ENCODE data around the gene IRAK2.

The IRAK2 gene

GRCh38 chr3:10189557-10190354 is 25.0 kb downstream of the IRAK2 start:
- DNase-seq = peak; percentile 75 to 83

GRCh38 chr3:10192953-10193691 is 28.4 kb downstream of the IRAK2 start:
- peak; percentile 66 to 73 for DNase-seq

GRCh38 chr3:10193692-10194327 is 29.1 kb downstream of the IRAK2 start:
- DNase-seq = no peak

GRCh38 chr3:10194328-10195071 is 29.8 kb downstream of the IRAK2 start:
- no peak for DNase-seq

GRCh38 chr3:10195366-10196089 is 30.8 kb downstream of the IRAK2 start:
- peak in 1 of 2 donors; percentile 70 for DNase-seq

- DNase-seq = no peak
Observed at GRCh38 chr3:10196389-10197052, 31.8 kb downstream of the IRAK2 start.

- no peak for DNase-seq
Observed at GRCh38 chr3:10198226-10198625, 33.5 kb downstream of the IRAK2 start.

GRCh38 chr3:10198761-10199649 is 34.3 kb downstream of the IRAK2 start:
- DNase-seq = peak; percentile 92 to 94

GRCh38 chr3:10204921-10205320 is 40.2 kb downstream of the IRAK2 start:
- no peak for DNase-seq

GRCh38 chr3:10205451-10206165 is 40.9 kb downstream of the IRAK2 start:
- DNase-seq = peak; percentile 84 to 96

- DNase-seq = no peak
Observed at GRCh38 chr3:10206166-10206511, 41.4 kb downstream of the IRAK2 start.

- DNase-seq = no peak
Observed at GRCh38 chr3:10213156-10213792, 48.6 kb downstream of the IRAK2 start.

- no peak for DNase-seq
Observed at GRCh38 chr3:10215578-10216368, 51.1 kb downstream of the IRAK2 start.

GRCh38 chr3:10217359-10217758 is 52.6 kb downstream of the IRAK2 start:
- no peak for DNase-seq

- DNase-seq = no peak
Observed at GRCh38 chr3:10219737-10220136, 55.0 kb downstream of the IRAK2 start.

- DNase-seq = peak in 1 of 2 donors; percentile 20
Observed at GRCh38 chr3:10223676-10224639, 59.2 kb downstream of the IRAK2 start.
